Keratinocyte (primary cell): ENCODE results near the gene PSMG2. TPM values are rescaled to one million over a fixed set of nuclear protein-coding genes. Genes with fewer than 3 reads are reported as not detected.

ENCODE experiments used
- DNase-seq: peaks from one replicate; pipeline ENCODE4 v3.0.0-alpha.2; 2011; ENCODE audit warnings: low read depth, missing footprints, low spot score
- FAIRE-seq: peaks from 2 replicates; lab custom pipeline; 2011; peaks lifted over from hg19 to GRCh38; lab: Jason Lieb, UNC
- H2AFZ ChIP-seq: 2 replicates; pipeline ENCODE4 v1.6.0; 2012; ENCODE audit warnings: low read length, control low read depth, inconsistent platforms; ENCODE audit not compliant: control insufficient read depth
- H3K27ac ChIP-seq: 2 replicates; pipeline ENCODE4 v1.5.1; 2011; ENCODE audit warnings: low read length; ENCODE audit not compliant: control insufficient read depth, insufficient read depth
- H3K27me3 ChIP-seq: 3 replicates; pipeline ENCODE4 v1.6.0; 2011; ENCODE audit warnings: low read length; ENCODE audit not compliant: control insufficient read depth, insufficient read depth; ENCODE audit errors: extremely low read depth
- H3K36me3 ChIP-seq, 2 experiments: 2 replicates in 1 of 2; 3 replicates in 1 of 2; pipeline ENCODE4 v1.5.1; 2011; ENCODE audit warnings: low read length in 2 of 2, mild to moderate bottlenecking in 1 of 2; ENCODE audit not compliant: control insufficient read depth in 2 of 2, insufficient read depth in 2 of 2; ENCODE audit errors: extremely low read depth in 1 of 2
- H3K4me1 ChIP-seq: 3 replicates; pipeline ENCODE4 v1.5.1; 2011; ENCODE audit warnings: low read length; ENCODE audit not compliant: control insufficient read depth, insufficient read depth; ENCODE audit errors: extremely low read depth
- H3K4me2 ChIP-seq: 3 replicates; pipeline ENCODE4 v1.6.0; 2011; ENCODE audit warnings: low read depth, low read length; ENCODE audit not compliant: control insufficient read depth, insufficient read depth; ENCODE audit errors: extremely low read depth
- H3K4me3 ChIP-seq, 3 experiments: fragments of 200-600 bp in 1 of 3; sonication (generic) in 1 of 3; 2 replicates in 2 of 3; 3 replicates in 1 of 3; pipeline ENCODE4 v1.5.1; 2011 to 2016; ENCODE audit warnings: low read length in 3 of 3, mild to moderate bottlenecking in 3 of 3, control low read depth in 2 of 3, inconsistent platforms in 1 of 3, low read depth in 1 of 3, mixed read lengths in 1 of 3, mixed run types in 1 of 3, moderate library complexity in 1 of 3; ENCODE audit not compliant: control insufficient read depth in 2 of 3, insufficient read depth in 2 of 3; ENCODE audit errors: extremely low read depth in 1 of 3
- H3K79me2 ChIP-seq: 2 replicates; pipeline ENCODE4 v1.6.0; 2012; ENCODE audit warnings: low read length; ENCODE audit not compliant: control insufficient read depth, insufficient read depth
- H3K9ac ChIP-seq: 3 replicates; pipeline ENCODE4 v1.6.0; 2011; ENCODE audit warnings: low read length; ENCODE audit not compliant: control insufficient read depth, insufficient read depth; ENCODE audit errors: extremely low read depth
- H3K9me1 ChIP-seq: 3 replicates; pipeline ENCODE4 v1.6.0; 2011; ENCODE audit warnings: low read length; ENCODE audit not compliant: control insufficient read depth, insufficient read depth; ENCODE audit errors: extremely low read depth
- H3K9me3 ChIP-seq: 2 replicates; pipeline ENCODE4 v1.5.1; 2012; ENCODE audit warnings: low read depth, low read length; ENCODE audit not compliant: control insufficient read depth
- H4K20me1 ChIP-seq: 3 replicates; pipeline ENCODE4 v1.6.0; 2011; ENCODE audit warnings: low read length; ENCODE audit not compliant: control insufficient read depth, insufficient read depth; ENCODE audit errors: extremely low read depth
- CTCF ChIP-seq, 3 experiments: IDR thresholded peaks in 1 of 3; conservative IDR thresholded peaks in 1 of 3; optimal IDR thresholded peaks in 1 of 3; 2 replicates in 2 of 3; 3 replicates in 1 of 3; pipeline versions ENCODE3 to v1.5.1; 2011; ENCODE audit warnings: low read length in 3 of 3, mild to moderate bottlenecking in 3 of 3, moderate library complexity in 2 of 3, control low read depth in 1 of 3, inconsistent platforms in 1 of 3; ENCODE audit not compliant: insufficient read depth in 2 of 3; ENCODE audit errors: extremely low read depth in 1 of 3
- EZH2 ChIP-seq: IDR thresholded peaks from one replicate; pipeline ENCODE4 v1.6.1; 2012; ENCODE audit warnings: inconsistent platforms, mild to moderate bottlenecking, low read length, moderate library complexity
- dilution Hi-C: fragments of 300-500 bp; cut with MboI; formaldehyde crosslinking; loops from one replicate; pipeline ENCODE4 v1.7.0; 2020; ENCODE audit warnings: low sequenced_read_pairs; ENCODE audit not compliant: extremely low pct_ligation_motif_present
- polyA plus RNA-seq, 5 experiments: library from polyadenylated mRNA; depleted of rRNA in 3 of 5; stranded (reverse) in 3 of 5; stranded (forward) in 1 of 5; unstranded in 1 of 5; fragments of >200 nt; gene quantifications; 1 replicate in 1 of 5; 2 replicates in 3 of 5; 3 replicates in 1 of 5; pipeline versions ENCODE4 v1.2.1 to v1.2.3, GENCODE V29; 2011 to 2012; ENCODE audit warnings: missing spikeins in 2 of 5, low read depth in 1 of 5, low replicate concordance in 1 of 5

Gene PSMG2
- polyA plus RNA-seq, 1 donor (not counting 4 experiments of a cell fraction or from before 2014, with no cell fraction given) = 69.3 TPM

- no peak for TF ChIP-seq EZH2
Observed at GRCh38 chr18:12726331-12726730, 23.5 kb downstream of the PSMG2 start.

GRCh38 chr18:12726774-12727550, 24.1 kb downstream of the PSMG2 start:
- dilution Hi-C loops = loop anchor here (25.0 kb wide), 1 partner anchor 185 kb away; no protein-coding TSS in a partner anchor
- no peaks in the 10 kb centered on the region for H3K9me1 ChIP-seq
- no peaks in the 10 kb centered on the region for H3K9me3 ChIP-seq
- no peak overlapping the region for H3K9ac ChIP-seq
- peaks cover 3 to 22% of the 10 kb centered on the region in 2 experiments for H3K36me3 ChIP-seq
- peak; percentile 89 for FAIRE-seq
- H2AFZ ChIP-seq = no peak overlapping the region
- H3K4me3 ChIP-seq = no peak overlapping the region
- no peaks in the 10 kb centered on the region for H3K79me2 ChIP-seq
- no peak for DNase-seq
- no peaks in the 10 kb centered on the region for H3K27me3 ChIP-seq
- no peak overlapping the region for H3K27ac ChIP-seq
- no peaks in the 10 kb centered on the region for H3K4me1 ChIP-seq
- no peaks in the 10 kb centered on the region for H4K20me1 ChIP-seq
- no peak overlapping the region for H3K4me2 ChIP-seq
- TF ChIP-seq CTCF (optimal IDR thresholded peaks at IDR 0.05 in 1 of 3, IDR thresholded peaks at IDR 0.05 in 1 of 3, conservative IDR thresholded peaks at IDR 0.05 in 1 of 3; ENCODE audit: extremely low read depth in 1 of 3, insufficient read depth in 2 of 3, low read length in 3 of 3) (peak; percentile 76 to 93 (median 79)), EZH2 (no peak)

More at GRCh38 chr18:12726331-12726730, 23.5 kb downstream of the PSMG2 start:
- H3K79me2 ChIP-seq = no peaks in the 10 kb centered on the region
- H3K9me1 ChIP-seq = no peaks in the 10 kb centered on the region
- peaks cover 5 to 24% of the 10 kb centered on the region in 2 experiments for H3K36me3 ChIP-seq
- no peak overlapping the region for H2AFZ ChIP-seq
- no peaks in the 10 kb centered on the region for H3K4me1 ChIP-seq
- no peak overlapping the region for H3K4me2 ChIP-seq
- dilution Hi-C loops = loop anchor here (25.0 kb wide), 1 partner anchor 186 kb away; no protein-coding TSS in a partner anchor
- H4K20me1 ChIP-seq = no peaks in the 10 kb centered on the region
- no peaks in the 10 kb centered on the region for H3K27me3 ChIP-seq
- no peak for FAIRE-seq
- no peak overlapping the region for H3K4me3 ChIP-seq
- no peaks in the 10 kb centered on the region for H3K9me3 ChIP-seq
- H3K9ac ChIP-seq = no peak overlapping the region
- DNase-seq = no peak
- H3K27ac ChIP-seq = no peak overlapping the region
